Measurements from ENCODE around the gene BCL11A. TPM values are rescaled to one million over a fixed set of nuclear protein-coding genes. Genes with fewer than 3 reads are reported as not detected.

The BCL11A gene
- polyA plus RNA-seq, 3 donors: 8.7 to 15.6 (median 11.1) TPM

DNA sequence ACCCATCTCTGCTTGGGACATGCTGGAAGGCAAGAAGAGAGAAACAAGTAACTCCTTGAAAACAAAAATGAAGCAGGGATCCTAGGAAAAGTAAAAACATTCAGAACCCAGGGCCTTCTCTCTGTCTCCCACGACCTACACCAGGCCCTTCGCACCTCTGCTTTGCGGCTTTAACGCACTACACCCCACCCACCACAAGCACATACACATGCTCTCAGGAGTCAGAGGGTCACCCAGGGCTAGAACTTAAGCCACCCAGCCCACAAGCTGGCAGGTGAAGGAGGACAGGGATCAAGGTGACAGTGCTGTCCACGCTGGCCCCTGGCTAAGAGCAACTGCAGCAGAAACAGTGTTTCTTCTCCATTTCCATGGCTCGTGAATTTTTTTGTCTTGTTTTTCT lies 72.2 kb downstream of the BCL11A start:
- no peaks in the 10 kb centered on the region for H3K36me3 ChIP-seq (replicated peaks in 1 of 2; ENCODE audit: control insufficient read depth in 1 of 2, insufficient read depth in 2 of 2, low read length in 2 of 2)
- Mint-ChIP-seq H3K36me3 (peaks cover 12 to 19% of the 10 kb centered on the region in 2 donors), H3K4me3 (peak overlapping the region in 1 of 2 donors; percentile 91), H3K4me1 (peaks cover 81% of the 10 kb centered on the region), H3K27ac (peak overlapping the region in 3 of 7 donors; percentile 52 to 99 (median 97)), H3K27me3 (ENCODE audit: low read depth in 3 of 3) (no peaks in the 10 kb centered on the region), H3K9me3 (no peaks in the 10 kb centered on the region)
- H3K27ac ChIP-seq (ENCODE audit: low read depth in 1 of 2, low read length in 2 of 2): peak overlapping the region in 1 of 2 donors; percentile 94
- DNase-seq: no peak
- WGBS (ENCODE audit: insufficient coverage): 93% methylated on average over 3 of the region's 6 CpGs
- intact Hi-C loops (cut with micrococcal nuclease): loop anchor here in 1 of 2 donors (10.0 kb wide), 1 partner anchor 74 kb away; the partner anchor contains the start of gene BCL11A
- TF ChIP-seq, protein P1, sequence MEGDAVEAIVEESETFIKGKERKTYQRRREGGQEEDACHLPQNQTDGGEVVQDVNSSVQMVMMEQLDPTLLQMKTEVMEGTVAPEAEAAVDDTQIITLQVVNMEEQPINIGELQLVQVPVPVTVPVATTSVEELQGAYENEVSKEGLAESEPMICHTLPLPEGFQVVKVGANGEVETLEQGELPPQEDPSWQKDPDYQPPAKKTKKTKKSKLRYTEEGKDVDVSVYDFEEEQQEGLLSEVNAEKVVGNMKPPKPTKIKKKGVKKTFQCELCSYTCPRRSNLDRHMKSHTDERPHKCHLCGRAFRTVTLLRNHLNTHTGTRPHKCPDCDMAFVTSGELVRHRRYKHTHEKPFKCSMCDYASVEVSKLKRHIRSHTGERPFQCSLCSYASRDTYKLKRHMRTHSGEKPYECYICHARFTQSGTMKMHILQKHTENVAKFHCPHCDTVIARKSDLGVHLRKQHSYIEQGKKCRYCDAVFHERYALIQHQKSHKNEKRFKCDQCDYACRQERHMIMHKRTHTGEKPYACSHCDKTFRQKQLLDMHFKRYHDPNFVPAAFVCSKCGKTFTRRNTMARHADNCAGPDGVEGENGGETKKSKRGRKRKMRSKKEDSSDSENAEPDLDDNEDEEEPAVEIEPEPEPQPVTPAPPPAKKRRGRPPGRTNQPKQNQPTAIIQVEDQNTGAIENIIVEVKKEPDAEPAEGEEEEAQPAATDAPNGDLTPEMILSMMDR (IDR thresholded peaks at IDR 0.05): no peak
- H3K4me1 ChIP-seq (ENCODE audit: control insufficient read depth in 1 of 2, insufficient read depth in 2 of 2, low read length in 2 of 2): peaks cover 55% of the 10 kb centered on the region in 2 donors
- H3K9ac ChIP-seq (ENCODE audit: insufficient read depth, low read length, poor library complexity, severe bottlenecking): no peak overlapping the region
- H3K9me3 ChIP-seq (replicated peaks in 1 of 2; ENCODE audit: control insufficient read depth in 1 of 2, insufficient read depth in 1 of 2, low read length in 2 of 2): no peaks in the 10 kb centered on the region
- H4K20me1 ChIP-seq (ENCODE audit: insufficient read depth, low read length): no peaks in the 10 kb centered on the region
- no peak overlapping the region for H3K4me2 ChIP-seq (replicated peaks; ENCODE audit: extremely low read depth, low read length, poor library complexity, severe bottlenecking)
- H3K4me3 ChIP-seq (replicated peaks in 1 of 3; ENCODE audit: low read depth in 2 of 3, low read length in 3 of 3): no peak overlapping the region
- no peak overlapping the region for H2AFZ ChIP-seq (ENCODE audit: insufficient read depth, low read depth, low read length, poor library complexity, severe bottlenecking)
- no peaks in the 10 kb centered on the region for H3K27me3 ChIP-seq (ENCODE audit: control insufficient read depth in 2 of 2, insufficient read depth in 2 of 2, low read length in 2 of 2)
- peaks cover 83% of the 10 kb centered on the region for H3K79me2 ChIP-seq (ENCODE audit: insufficient read depth, low read length)

DNA sequence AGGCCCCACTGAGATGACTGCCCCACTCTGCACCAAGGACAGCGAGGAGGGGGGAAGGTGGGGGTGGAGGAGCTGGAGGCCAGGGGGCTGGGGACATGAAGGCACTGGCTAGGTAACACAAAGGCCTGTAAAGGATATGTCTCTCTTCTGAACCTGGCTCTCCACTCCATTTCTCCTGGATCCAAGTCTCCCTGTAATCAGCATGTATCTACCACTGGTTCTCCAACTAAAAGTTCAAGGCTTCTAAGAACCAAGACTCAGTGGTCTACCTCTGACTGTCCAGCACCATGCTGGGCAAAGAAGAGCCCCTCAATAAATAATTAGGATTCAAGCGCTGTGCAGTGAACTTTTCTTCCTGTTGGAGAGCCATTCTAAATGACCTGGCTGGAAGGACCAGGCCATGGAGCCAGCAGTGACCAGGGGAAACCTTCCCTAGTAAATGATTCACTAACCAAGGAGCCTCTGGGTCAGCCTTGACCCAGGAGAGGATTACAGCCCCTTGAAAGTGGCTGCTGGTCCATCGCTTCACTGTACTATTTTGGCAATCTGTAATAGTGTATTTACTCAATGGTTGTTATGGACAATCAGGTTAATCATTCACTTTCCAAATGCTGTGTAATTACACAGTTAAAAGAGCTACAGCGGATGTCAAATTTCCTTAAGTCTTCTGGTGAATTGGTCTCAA lies 73.2 kb downstream of the BCL11A start:
- 81% methylated on average over 3 of the region's 4 CpGs for WGBS (ENCODE audit: insufficient coverage)
- H3K9ac ChIP-seq (ENCODE audit: insufficient read depth, low read length, poor library complexity, severe bottlenecking): no peak overlapping the region
- no peaks in the 10 kb centered on the region for H3K27me3 Mint-ChIP-seq (ENCODE audit: low read depth in 3 of 3)
- H3K4me1 Mint-ChIP-seq: peaks cover 71% of the 10 kb centered on the region
- no peak overlapping the region for H3K4me3 ChIP-seq (replicated peaks in 1 of 3; ENCODE audit: low read depth in 2 of 3, low read length in 3 of 3)
- no peak overlapping the region for H3K4me3 Mint-ChIP-seq
- H2AFZ ChIP-seq (ENCODE audit: insufficient read depth, low read depth, low read length, poor library complexity, severe bottlenecking): no peak overlapping the region
- TF ChIP-seq, protein P1 (IDR thresholded peaks at IDR 0.05): no peak
- H3K4me1 ChIP-seq (ENCODE audit: control insufficient read depth in 1 of 2, insufficient read depth in 2 of 2, low read length in 2 of 2): peaks cover 44 to 45% of the 10 kb centered on the region in 2 donors
- H4K20me1 ChIP-seq (ENCODE audit: insufficient read depth, low read length): no peaks in the 10 kb centered on the region
- no peak for DNase-seq
- H3K9me3 Mint-ChIP-seq: no peaks in the 10 kb centered on the region
- peaks cover 15 to 25% of the 10 kb centered on the region in 2 donors for H3K36me3 Mint-ChIP-seq
- H3K27me3 ChIP-seq (ENCODE audit: control insufficient read depth in 2 of 2, insufficient read depth in 2 of 2, low read length in 2 of 2): no peaks in the 10 kb centered on the region
- peak overlapping the region in 1 of 2 donors; percentile 20 for H3K27ac ChIP-seq (ENCODE audit: low read depth in 1 of 2, low read length in 2 of 2)
- no peak overlapping the region for H3K4me2 ChIP-seq (replicated peaks; ENCODE audit: extremely low read depth, low read length, poor library complexity, severe bottlenecking)
- H3K36me3 ChIP-seq (replicated peaks in 1 of 2; ENCODE audit: control insufficient read depth in 1 of 2, insufficient read depth in 2 of 2, low read length in 2 of 2): no peaks in the 10 kb centered on the region
- no peaks in the 10 kb centered on the region for H3K9me3 ChIP-seq (replicated peaks in 1 of 2; ENCODE audit: control insufficient read depth in 1 of 2, insufficient read depth in 1 of 2, low read length in 2 of 2)
- H3K79me2 ChIP-seq (ENCODE audit: insufficient read depth, low read length): peaks cover 87% of the 10 kb centered on the region
- peak overlapping the region in 2 of 7 donors; percentile 52 to 70 for H3K27ac Mint-ChIP-seq
- intact Hi-C loops (cut with micrococcal nuclease): loop anchor here in 1 of 2 donors (10.0 kb wide), 1 partner anchor 75 kb away; the partner anchor contains the start of gene BCL11A
